Neural crest cell (in vitro differentiated cells): ENCODE measurements around the gene SEL1L3. TPM values are rescaled to one million over a fixed set of nuclear protein-coding genes. Genes with fewer than 3 reads are reported as not detected.

Experiments used
- DNase-seq: peaks from one replicate; pipeline ENCODE4 v3.0.0; 2021; ENCODE audit warnings: low read depth, mixed read lengths, low spot score
- H3K27ac Mint-ChIP-seq: one replicate; pipeline ENCODE4 v1.8.0; 2021; ENCODE audit warnings: mild to moderate bottlenecking, mixed read lengths; ENCODE audit not compliant: unreplicated experiment
- H3K27me3 Mint-ChIP-seq: 2 replicates; pipeline ENCODE4 v1.8.0; 2021; ENCODE audit warnings: low read depth, mild to moderate bottlenecking, mixed read lengths
- H3K36me3 Mint-ChIP-seq: 2 replicates; pipeline ENCODE4 v1.8.0; 2021; ENCODE audit warnings: low read depth, mild to moderate bottlenecking, mixed read lengths
- H3K4me1 Mint-ChIP-seq: 2 replicates; pipeline ENCODE4 v1.8.0; 2021; ENCODE audit warnings: mixed read lengths
- H3K4me3 Mint-ChIP-seq: one replicate; pipeline ENCODE4 v1.8.0; 2021; ENCODE audit warnings: mild to moderate bottlenecking, mixed read lengths
- H3K9me3 Mint-ChIP-seq: 2 replicates; pipeline ENCODE4 v1.8.0; 2021; ENCODE audit warnings: mixed read lengths
- total RNA-seq: library from RNA; stranded (reverse); gene quantifications from 2 replicates; pipeline ENCODE4 v1.2.1, GENCODE V29; 2021
- TF ChIP-seq, protein P1 (sequence below): fragments of 200-600 bp; sonication (generic); conservative IDR thresholded peaks from 2 replicates; pipeline ENCODE4 v1.5.0; 2021; ENCODE audit warnings: antibody characterized with exemption, mild to moderate bottlenecking

The SEL1L3 gene
- total RNA-seq, 1 donor from 2014 or later: 3.4 TPM

DNA sequence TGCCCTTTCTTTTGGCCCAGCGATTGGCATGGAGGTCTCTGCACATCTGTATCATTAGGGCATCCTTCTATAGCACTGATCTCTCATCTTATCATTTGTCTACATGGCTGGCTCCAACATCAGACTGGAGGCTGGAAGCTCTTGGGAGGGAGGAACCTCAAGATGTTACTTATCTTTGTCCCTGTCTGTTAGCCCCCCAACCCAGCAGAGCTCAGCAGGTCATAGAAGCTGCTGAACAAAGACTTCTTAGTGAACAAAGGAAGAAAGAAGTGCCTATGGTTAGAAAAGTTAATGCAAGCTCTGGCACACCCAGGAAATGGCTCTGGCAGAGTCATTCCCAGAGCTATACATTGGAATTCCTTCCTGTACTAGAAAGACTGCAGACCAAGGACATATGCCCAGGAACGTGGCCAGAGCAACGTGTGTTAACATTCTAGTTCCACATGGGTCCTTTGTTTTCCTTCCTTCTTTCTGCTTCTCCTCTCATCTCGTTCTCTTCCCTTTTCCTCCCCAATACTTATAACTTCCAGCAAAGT lies 74.0 kb downstream of the SEL1L3 start:
- TF ChIP-seq, protein P1, sequence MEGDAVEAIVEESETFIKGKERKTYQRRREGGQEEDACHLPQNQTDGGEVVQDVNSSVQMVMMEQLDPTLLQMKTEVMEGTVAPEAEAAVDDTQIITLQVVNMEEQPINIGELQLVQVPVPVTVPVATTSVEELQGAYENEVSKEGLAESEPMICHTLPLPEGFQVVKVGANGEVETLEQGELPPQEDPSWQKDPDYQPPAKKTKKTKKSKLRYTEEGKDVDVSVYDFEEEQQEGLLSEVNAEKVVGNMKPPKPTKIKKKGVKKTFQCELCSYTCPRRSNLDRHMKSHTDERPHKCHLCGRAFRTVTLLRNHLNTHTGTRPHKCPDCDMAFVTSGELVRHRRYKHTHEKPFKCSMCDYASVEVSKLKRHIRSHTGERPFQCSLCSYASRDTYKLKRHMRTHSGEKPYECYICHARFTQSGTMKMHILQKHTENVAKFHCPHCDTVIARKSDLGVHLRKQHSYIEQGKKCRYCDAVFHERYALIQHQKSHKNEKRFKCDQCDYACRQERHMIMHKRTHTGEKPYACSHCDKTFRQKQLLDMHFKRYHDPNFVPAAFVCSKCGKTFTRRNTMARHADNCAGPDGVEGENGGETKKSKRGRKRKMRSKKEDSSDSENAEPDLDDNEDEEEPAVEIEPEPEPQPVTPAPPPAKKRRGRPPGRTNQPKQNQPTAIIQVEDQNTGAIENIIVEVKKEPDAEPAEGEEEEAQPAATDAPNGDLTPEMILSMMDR: no peak
- Mint-ChIP-seq H3K27me3 (no peaks in the 10 kb centered on the region), H3K4me1 (peaks cover 6% of the 10 kb centered on the region), H3K27ac (no peak overlapping the region), H3K36me3 (no peaks in the 10 kb centered on the region), H3K4me3 (no peak overlapping the region), H3K9me3 (no peaks in the 10 kb centered on the region)
- no peak for DNase-seq

DNA sequence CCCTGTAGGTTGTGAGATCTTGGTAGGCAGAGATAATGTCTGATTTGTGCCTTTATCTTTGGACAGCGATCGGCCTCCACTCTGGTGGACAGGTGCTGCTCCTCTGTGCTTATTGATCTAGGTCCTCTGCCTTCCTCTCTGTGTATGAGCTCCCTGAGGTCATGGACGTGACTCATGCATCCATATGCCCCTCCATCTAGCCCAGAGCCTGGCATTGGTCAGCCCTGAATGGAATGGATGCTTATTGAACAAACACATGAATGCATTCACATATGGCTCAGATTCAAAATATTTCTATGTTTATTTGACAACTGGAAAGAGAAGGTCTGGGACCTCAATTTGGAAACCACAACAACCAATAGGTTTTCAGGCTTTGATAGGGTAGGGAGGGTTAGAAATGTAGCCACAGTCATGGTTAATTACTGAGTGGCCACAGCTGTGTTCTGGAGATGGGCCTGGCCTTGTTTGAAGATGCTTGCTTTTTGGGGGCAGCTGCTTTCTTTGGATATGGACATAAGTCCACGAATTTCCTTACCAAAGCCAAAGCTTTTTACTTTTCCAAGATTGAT lies 76.2 kb downstream of the SEL1L3 start:
- Mint-ChIP-seq H3K4me1 (peaks cover 6% of the 10 kb centered on the region), H3K27me3 (no peaks in the 10 kb centered on the region), H3K4me3 (no peak overlapping the region), H3K9me3 (no peaks in the 10 kb centered on the region), H3K27ac (no peak overlapping the region), H3K36me3 (no peaks in the 10 kb centered on the region)
- TF ChIP-seq, protein P1: no peak
- DNase-seq: no peak

DNA sequence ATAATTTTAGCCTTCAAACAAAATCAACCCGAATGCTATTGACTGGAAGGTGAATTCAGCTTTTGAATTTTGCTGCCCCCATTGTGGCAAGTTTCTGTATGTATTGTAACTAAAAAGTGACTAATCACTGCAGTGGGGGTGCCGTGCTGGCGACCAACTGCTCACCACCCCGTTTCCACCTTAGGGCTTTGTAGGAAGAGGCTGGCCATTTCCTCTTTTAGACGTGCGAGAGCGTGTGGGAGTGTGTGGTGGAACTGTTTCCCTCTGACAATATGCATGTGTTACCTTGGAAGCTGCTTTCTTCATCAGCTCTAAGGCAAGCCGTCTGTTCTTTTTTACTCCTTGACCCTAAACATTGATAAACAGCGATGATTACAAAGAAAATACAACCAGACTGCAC lies 78.8 kb downstream of the SEL1L3 start:
- Mint-ChIP-seq H3K4me1 (peaks cover 5% of the 10 kb centered on the region), H3K27ac (no peak overlapping the region), H3K9me3 (no peaks in the 10 kb centered on the region), H3K36me3 (no peaks in the 10 kb centered on the region), H3K27me3 (no peaks in the 10 kb centered on the region), H3K4me3 (no peak overlapping the region)
- no peak for DNase-seq
- TF ChIP-seq, protein P1: no peak

DNA sequence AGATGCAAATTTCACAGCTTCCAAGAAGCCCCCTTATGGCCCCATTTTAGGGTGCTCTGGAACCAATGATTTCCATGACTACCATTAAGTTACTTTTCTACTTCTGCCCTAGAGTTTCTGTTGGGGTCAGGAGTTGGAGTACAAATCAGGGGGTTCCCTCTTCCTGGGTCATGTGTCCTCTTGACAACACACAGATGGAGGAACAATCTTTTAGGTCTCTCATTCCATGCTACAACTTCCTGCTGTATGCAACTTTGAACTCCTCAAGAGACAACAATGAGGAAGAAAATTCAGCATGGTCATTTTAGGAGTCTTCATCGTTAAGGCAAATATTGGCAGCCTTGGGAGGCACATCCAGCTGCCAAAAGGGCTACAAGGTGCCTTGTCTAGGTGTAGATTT lies 79.7 kb downstream of the SEL1L3 start:
- Mint-ChIP-seq H3K4me3 (no peak overlapping the region), H3K36me3 (no peaks in the 10 kb centered on the region), H3K4me1 (no peaks in the 10 kb centered on the region), H3K27me3 (no peaks in the 10 kb centered on the region), H3K9me3 (no peaks in the 10 kb centered on the region), H3K27ac (no peak overlapping the region)
- no peak for DNase-seq
- TF ChIP-seq, protein P1: no peak

DNA sequence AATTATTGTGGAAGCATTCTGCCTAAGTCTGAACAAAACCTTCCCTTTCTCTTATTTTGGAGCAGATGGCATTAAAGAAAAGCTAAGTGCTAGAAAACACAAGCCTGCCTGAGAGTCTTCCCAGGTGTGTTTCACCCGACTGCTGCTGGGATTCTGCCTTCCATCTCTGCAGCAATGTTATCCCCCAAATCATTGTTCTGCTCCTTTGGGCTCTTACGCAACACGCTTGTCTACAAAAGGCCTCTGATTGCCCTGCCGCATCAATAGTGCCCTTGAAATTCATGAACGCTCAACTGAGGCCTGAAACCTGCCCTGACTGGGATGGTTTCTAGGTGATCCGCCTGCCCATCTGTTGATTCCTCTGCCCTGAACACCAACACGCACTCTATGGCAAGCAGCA lies 80.3 kb downstream of the SEL1L3 start:
- H3K4me1 Mint-ChIP-seq: no peaks in the 10 kb centered on the region
- DNase-seq: no peak
- TF ChIP-seq, protein P1: no peak
- H3K36me3 Mint-ChIP-seq: no peaks in the 10 kb centered on the region
- no peak overlapping the region for H3K27ac Mint-ChIP-seq
- H3K4me3 Mint-ChIP-seq: no peak overlapping the region
- H3K9me3 Mint-ChIP-seq: no peaks in the 10 kb centered on the region
- H3K27me3 Mint-ChIP-seq: no peaks in the 10 kb centered on the region
